Measurements from ENCODE around the gene SAP30BP. TPM values are rescaled to one million over a fixed set of nuclear protein-coding genes. Genes with fewer than 3 reads are reported as not detected.

SAP30BP gene
- total RNA-seq, 2 experiments from 2014 or later: 97.0 to 97.5 TPM

- no peaks in the 10 kb centered on the region for H3K9me3 Mint-ChIP-seq
- CTCF ChIA-PET: interaction anchor here (0.7 to 5.3 kb wide), 32 partner anchors 9 to 148 kb away, joined by 3 to 82 read pairs (median 6); partner anchors contain the start of genes RECQL5, SAP30BP, SMIM5 and TRIM47
- no peak overlapping the region for H3K4me3 Mint-ChIP-seq
- peaks cover 16% of the 10 kb centered on the region for H3K4me1 Mint-ChIP-seq
- DNase-seq: no peak
- peaks cover 2% of the 10 kb centered on the region for H3K27me3 Mint-ChIP-seq
- H3K27ac Mint-ChIP-seq: no peak overlapping the region
- H3K36me3 Mint-ChIP-seq (ENCODE audit: low read depth): no peaks in the 10 kb centered on the region
- POLR2A ChIA-PET: interaction anchor here (0.6 kb wide), 1 partner anchor 119 kb away, joined by 5 read pairs; no protein-coding TSS in a partner anchor
Measured at GRCh38 chr17:75748706-75749105, 81.6 kb downstream of the SAP30BP start.

DNA sequence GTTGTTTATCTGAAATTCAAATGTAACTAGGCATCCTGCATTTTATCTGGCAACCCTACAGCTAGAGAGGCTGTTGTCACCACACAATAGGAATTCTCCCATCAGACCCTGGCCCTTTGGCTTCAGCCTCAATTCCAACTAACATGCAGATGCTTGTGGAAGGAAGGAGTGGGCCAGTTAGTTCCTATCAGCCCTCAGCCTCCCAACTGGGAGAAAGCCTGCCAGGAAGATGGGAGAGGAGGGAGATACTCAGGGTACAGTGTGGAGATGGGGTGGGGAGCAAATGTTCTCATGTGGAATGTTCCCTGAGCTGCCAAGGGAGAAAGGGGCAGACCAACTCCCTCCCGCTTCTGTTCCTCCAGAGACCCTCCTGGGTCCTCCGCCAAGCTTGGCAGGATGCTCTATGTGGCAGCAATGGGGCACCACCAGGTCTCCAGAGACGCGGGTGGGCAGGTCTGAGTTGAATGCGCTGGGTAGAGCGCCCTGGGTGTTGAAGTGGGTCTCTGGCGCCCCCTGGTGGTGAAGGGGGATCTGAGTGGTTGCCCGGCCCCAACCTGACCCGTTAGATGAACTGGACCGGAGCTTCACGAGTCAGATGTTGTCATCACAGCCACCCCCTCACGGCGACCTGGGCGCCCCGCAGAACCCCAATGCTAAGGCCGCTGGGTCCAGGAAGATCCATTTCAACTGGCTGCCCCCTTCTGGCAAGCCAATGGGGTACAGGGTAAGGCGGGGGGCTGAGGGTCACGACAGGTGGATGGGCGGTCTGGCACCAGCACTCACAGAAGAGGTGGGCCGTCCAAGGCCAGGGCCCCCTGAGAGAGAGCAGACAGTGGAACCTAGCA lies 82.6 kb downstream of the SAP30BP start:
- H3K9me3 Mint-ChIP-seq: no peaks in the 10 kb centered on the region
- H3K27ac Mint-ChIP-seq: peak overlapping the region; percentile 2
- H3K4me3 Mint-ChIP-seq: no peak overlapping the region
- H3K27me3 Mint-ChIP-seq: peaks cover 2% of the 10 kb centered on the region
- ChIA-PET POLR2A (no interaction called here), CTCF (interaction anchor here (0.6 to 5.3 kb wide), 41 partner anchors 10 to 578 kb away, joined by 3 to 82 read pairs (median 5); partner anchors contain the start of genes GALK1, RECQL5, SAP30BP and SMIM5)
- peak; percentile 90 for DNase-seq
- H3K36me3 Mint-ChIP-seq (ENCODE audit: low read depth): no peaks in the 10 kb centered on the region
- peaks cover 23% of the 10 kb centered on the region for H3K4me1 Mint-ChIP-seq

GRCh38 chr17:75750661-75751423 lies 83.7 kb downstream of the SAP30BP start:
- CTCF ChIA-PET: interaction anchor here (0.7 to 5.3 kb wide), 17 partner anchors 9 to 150 kb away, joined by 3 to 82 read pairs (median 9); partner anchors contain the start of genes GALK1 and SMIM5
- POLR2A ChIA-PET: interaction anchor here (0.5 kb wide), 1 partner anchor 32 kb away, joined by 3 read pairs; no protein-coding TSS in a partner anchor
- peaks cover 26% of the 10 kb centered on the region for H3K4me1 Mint-ChIP-seq
- H3K27me3 Mint-ChIP-seq: peaks cover 2% of the 10 kb centered on the region
- no peak for DNase-seq
- no peaks in the 10 kb centered on the region for H3K36me3 Mint-ChIP-seq (ENCODE audit: low read depth)
- H3K27ac Mint-ChIP-seq: no peak overlapping the region
- no peaks in the 10 kb centered on the region for H3K9me3 Mint-ChIP-seq
- H3K4me3 Mint-ChIP-seq: no peak overlapping the region

GRCh38 chr17:75751676-75752404 lies 84.7 kb downstream of the SAP30BP start:
- POLR2A ChIA-PET: no interaction called here
- H3K36me3 Mint-ChIP-seq (ENCODE audit: low read depth): no peaks in the 10 kb centered on the region
- no peaks in the 10 kb centered on the region for H3K9me3 Mint-ChIP-seq
- H3K27me3 Mint-ChIP-seq: peaks cover 2% of the 10 kb centered on the region
- CTCF ChIA-PET: interaction anchor here (0.5 to 5.3 kb wide), 10 partner anchors 11 to 154 kb away, joined by 3 to 82 read pairs (median 22); partner anchors contain the start of gene SMIM5
- DNase-seq: no peak
- H3K27ac Mint-ChIP-seq: no peak overlapping the region
- peaks cover 26% of the 10 kb centered on the region for H3K4me1 Mint-ChIP-seq
- H3K4me3 Mint-ChIP-seq: no peak overlapping the region

- ChIA-PET CTCF (interaction anchor here (0.5 to 4.0 kb wide), 13 partner anchors 10 to 791 kb away, joined by 3 to 34 read pairs (median 9); partner anchors contain the start of genes GALK1, SMIM5 and UNK), POLR2A (no interaction called here)
- Mint-ChIP-seq H3K4me1 (peaks cover 26% of the 10 kb centered on the region), H3K36me3 (ENCODE audit: low read depth) (no peaks in the 10 kb centered on the region), H3K27me3 (peaks cover 2% of the 10 kb centered on the region), H3K4me3 (no peak overlapping the region), H3K27ac (peak overlapping the region; percentile 64), H3K9me3 (no peaks in the 10 kb centered on the region)
- DNase-seq: no peak
Measured at GRCh38 chr17:75752405-75752709, 85.2 kb downstream of the SAP30BP start.

DNA sequence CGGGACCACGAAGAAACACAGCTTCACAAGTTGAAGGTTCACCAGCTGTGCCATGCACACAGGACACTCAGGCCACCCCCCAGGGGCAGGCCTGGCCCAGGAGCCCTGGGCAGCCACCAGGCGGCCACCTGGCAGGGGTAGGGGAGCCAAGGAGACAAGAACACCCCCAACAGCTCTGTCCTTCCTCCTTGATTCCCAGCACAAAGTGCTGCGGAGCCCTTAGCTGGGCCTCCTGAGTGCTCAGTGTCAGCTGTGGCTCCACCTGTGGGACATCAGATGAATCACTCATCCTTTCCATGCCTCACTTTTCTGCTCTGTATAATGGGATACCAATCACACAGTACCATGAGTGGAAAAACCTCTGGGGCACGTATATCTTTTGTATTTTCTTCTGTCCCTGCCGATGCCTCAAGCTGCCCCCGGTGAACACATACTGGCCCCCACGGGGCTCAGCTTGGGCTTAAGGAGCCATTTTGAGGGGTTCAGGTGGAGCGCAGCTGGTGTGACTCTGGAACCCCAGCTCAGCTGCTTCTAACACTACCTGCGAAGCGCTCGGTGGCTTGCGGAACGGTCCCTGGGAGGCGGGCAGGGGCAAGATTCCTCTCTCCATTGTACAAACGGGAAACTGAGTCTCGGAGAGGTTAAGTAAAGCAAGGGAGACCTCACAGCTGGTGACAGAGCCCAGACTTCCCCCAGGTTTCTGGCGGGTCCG lies 85.8 kb downstream of the SAP30BP start:
- Mint-ChIP-seq H3K4me3 (peak overlapping the region; percentile 53), H3K27me3 (peaks cover 2% of the 10 kb centered on the region), H3K4me1 (peaks cover 22% of the 10 kb centered on the region), H3K27ac (peak overlapping the region; percentile 66), H3K9me3 (no peaks in the 10 kb centered on the region), H3K36me3 (ENCODE audit: low read depth) (no peaks in the 10 kb centered on the region)
- POLR2A ChIA-PET: interaction anchor here (0.8 kb wide), 1 partner anchor 27 kb away, joined by 5 read pairs; a partner anchor contains a TSS
- CTCF ChIA-PET: interaction anchor here (0.5 to 4.0 kb wide), 74 partner anchors 9 to 1043 kb away, joined by 3 to 34 read pairs (median 4); partner anchors contain the start of genes CDR2L, EXOC7, GALK1 and ITGB4
- DNase-seq: no peak

GRCh38 chr17:75753514-75754377 lies 86.6 kb downstream of the SAP30BP start:
- DNase-seq: peak; percentile 62
- no peaks in the 10 kb centered on the region for H3K9me3 Mint-ChIP-seq
- ChIA-PET POLR2A (interaction anchor here (0.6 to 1.2 kb wide), 3 partner anchors 23 to 31 kb away, joined by 3 to 5 read pairs (median 4); partner anchors contain the start of gene UNK), CTCF (interaction anchor here (0.5 to 4.0 kb wide), 75 partner anchors 9 to 1042 kb away, joined by 3 to 34 read pairs (median 4); partner anchors contain the start of genes CDR2L, EXOC7, GALK1 and ITGB4)
- H3K27me3 Mint-ChIP-seq: peaks cover 2% of the 10 kb centered on the region
- H3K4me3 Mint-ChIP-seq: peak overlapping the region; percentile 53
- no peaks in the 10 kb centered on the region for H3K36me3 Mint-ChIP-seq (ENCODE audit: low read depth)
- peak overlapping the region; percentile 66 for H3K27ac Mint-ChIP-seq
- H3K4me1 Mint-ChIP-seq: peaks cover 22% of the 10 kb centered on the region

GRCh38 chr17:75754378-75755204 lies 87.5 kb downstream of the SAP30BP start:
- ChIA-PET POLR2A (interaction anchor here (1.2 kb wide), 1 partner anchor 30 kb away, joined by 4 read pairs; the partner anchor contains the start of gene UNK), CTCF (interaction anchor here (0.9 to 4.0 kb wide), 25 partner anchors 8 to 220 kb away, joined by 3 to 34 read pairs (median 4); partner anchors contain the start of genes GALK1, ITGB4, SMIM5 and UNK)
- Mint-ChIP-seq H3K9me3 (no peaks in the 10 kb centered on the region), H3K4me3 (peak overlapping the region; percentile 50), H3K27me3 (peaks cover 2% of the 10 kb centered on the region), H3K36me3 (ENCODE audit: low read depth) (no peaks in the 10 kb centered on the region), H3K27ac (peak overlapping the region; percentile 86), H3K4me1 (peaks cover 21% of the 10 kb centered on the region)
- DNase-seq: no peak

- H3K4me3 Mint-ChIP-seq: peak overlapping the region; percentile 50
- H3K4me1 Mint-ChIP-seq: peaks cover 15% of the 10 kb centered on the region
- DNase-seq: no peak
- H3K27ac Mint-ChIP-seq: peak overlapping the region; percentile 32
- CTCF ChIA-PET: interaction anchor here (0.9 to 4.0 kb wide), 4 partner anchors 7 to 123 kb away, joined by 3 to 34 read pairs (median 4); partner anchors contain the start of gene GALK1
- H3K36me3 Mint-ChIP-seq (ENCODE audit: low read depth): no peaks in the 10 kb centered on the region
- no peaks in the 10 kb centered on the region for H3K9me3 Mint-ChIP-seq
- POLR2A ChIA-PET: interaction anchor here (1.2 kb wide), 1 partner anchor 29 kb away, joined by 4 read pairs; the partner anchor contains the start of gene UNK
- peaks cover 2% of the 10 kb centered on the region for H3K27me3 Mint-ChIP-seq
Measured at GRCh38 chr17:75755205-75755901, 88.2 kb downstream of the SAP30BP start.

Measured in activated CD4-positive, alpha-beta T cell treated with anti-CD3 and anti-CD28 coated beads, Interleukin-2, amount 10 ng/mL, durations not matched to agents 7 days and 5 days (primary cell).